Measurements from ENCODE around the gene CCDC6.
"Not testable (repeated sequence)": the region's sequence is repeated elsewhere in the genome, so short reads cannot be mapped to it uniquely, and the experiment has no call there.

GRCh38 chr10:59788914-59789313, 117.4 kb downstream of the CCDC6 start:
- not testable (repeated sequence) for TF ChIP-seq CTCF, POLR2A (IDR thresholded peaks at IDR 0.05)
